HEK293 (cell line): ENCODE results near the gene RASGRP1.

ENCODE experiments used
- CTCF ChIP-seq: fragments of 450-650 bp; formaldehyde crosslinking; IDR thresholded peaks from 2 replicates; pipeline ENCODE4 v1.5.1; 2016; ENCODE audit warnings: missing biosample characterization, missing genetic modification characterization
- ZNF366 ChIP-seq: fragments of 450-650 bp; formaldehyde crosslinking; conservative IDR thresholded peaks from 2 replicates; pipeline ENCODE4 v1.5.1; 2016; ENCODE audit warnings: missing biosample characterization, missing genetic modification characterization
- ZNF747 ChIP-seq: fragments of 450-650 bp; formaldehyde crosslinking; IDR thresholded peaks from 2 replicates; pipeline ENCODE4 v1.5.1; 2016; ENCODE audit warnings: missing biosample characterization, missing genetic modification characterization

- TF ChIP-seq ZNF747 (no peak), CTCF (tag by site-specific recombination) (no peak), ZNF366 (tag by site-specific recombination) (no peak)
Observed at GRCh38 chr15:38576261-38576660, 11.6 kb upstream of the RASGRP1 start.
